Trophoblast cell (in vitro differentiated cells and primary cell): ENCODE data around the gene UGT1A8.
A peak's percentile ranks its signal among the peaks of the same experiment; 100 is the strongest.
"Not testable (repeated sequence)": the region's sequence is repeated elsewhere in the genome, so short reads cannot be mapped to it uniquely, and the experiment has no call there.

Source experiments
- DNase-seq, 2 donors: peaks; one replicate each; pipeline ENCODE4 v3.0.0-alpha.2; 2016
- H2AFZ ChIP-seq: 2 replicates; pipeline ENCODE4 v1.6.1; 2013; ENCODE audit warnings: low read length, moderate library complexity, mild to moderate bottlenecking; ENCODE audit not compliant: insufficient read depth, poor library complexity
- H2AK5ac ChIP-seq: 2 replicates; pipeline ENCODE4 v1.6.1; 2013; ENCODE audit warnings: mild to moderate bottlenecking, low read length
- H2BK120ac ChIP-seq: 2 replicates; pipeline ENCODE4 v1.6.1; 2013; ENCODE audit warnings: low read length, mild to moderate bottlenecking, moderate library complexity; ENCODE audit not compliant: insufficient read depth, poor library complexity
- H2BK12ac ChIP-seq: 2 replicates; pipeline ENCODE4 v1.6.1; 2013; ENCODE audit warnings: mild to moderate bottlenecking, low read length, moderate library complexity
- H2BK5ac ChIP-seq: 2 replicates; pipeline ENCODE4 v1.6.1; 2013; ENCODE audit warnings: low read length, low read depth, moderate library complexity, mild to moderate bottlenecking; ENCODE audit not compliant: poor library complexity
- H3K14ac ChIP-seq: 2 replicates; pipeline ENCODE4 v1.6.1; 2013; ENCODE audit warnings: mild to moderate bottlenecking, low read length
- H3K18ac ChIP-seq: 2 replicates; pipeline ENCODE4 v1.6.1; 2013; ENCODE audit warnings: mild to moderate bottlenecking, low read length
- H3K23ac ChIP-seq: 2 replicates; pipeline ENCODE4 v1.6.1; 2013; ENCODE audit warnings: low read length
- H3K27ac ChIP-seq: 2 replicates; pipeline ENCODE4 v1.5.1; 2013; ENCODE audit warnings: low read depth, mild to moderate bottlenecking, inconsistent platforms, low read length, moderate library complexity
- H3K27me3 ChIP-seq: 2 replicates; pipeline ENCODE4 v1.6.1; 2013; ENCODE audit warnings: inconsistent platforms, mild to moderate bottlenecking, low read length, moderate library complexity; ENCODE audit not compliant: insufficient read depth
- H3K36me3 ChIP-seq, 2 experiments: 1 replicate in 1 of 2; 2 replicates in 1 of 2; pipeline ENCODE4 v1.6.1; 2013; ENCODE audit warnings: low read length in 2 of 2, mild to moderate bottlenecking in 2 of 2, moderate library complexity in 1 of 2; ENCODE audit not compliant: insufficient read depth in 2 of 2, control insufficient read depth in 1 of 2
- H3K4ac ChIP-seq: 2 replicates; pipeline ENCODE4 v1.6.1; 2013; ENCODE audit warnings: low read depth, mild to moderate bottlenecking, low read length, moderate library complexity
- H3K4me1 ChIP-seq, 2 experiments: 1 replicate in 1 of 2; 2 replicates in 1 of 2; pipeline ENCODE4 v1.6.1; 2013; ENCODE audit warnings: low read length in 2 of 2, mild to moderate bottlenecking in 2 of 2, moderate library complexity in 1 of 2; ENCODE audit not compliant: insufficient read depth in 2 of 2, control insufficient read depth in 1 of 2
- H3K4me2 ChIP-seq: 2 replicates; pipeline ENCODE4 v1.6.1; 2013; ENCODE audit warnings: inconsistent platforms, mild to moderate bottlenecking, low read length, moderate library complexity
- H3K4me3 ChIP-seq: 2 replicates; pipeline ENCODE4 v1.5.1; 2013; ENCODE audit warnings: mild to moderate bottlenecking, low read depth, low read length, inconsistent platforms
- H3K79me1 ChIP-seq: one replicate; pipeline ENCODE4 v1.6.1; 2013; ENCODE audit warnings: low read length
- H3K79me2 ChIP-seq: 2 replicates; pipeline ENCODE4 v1.6.1; 2013; ENCODE audit warnings: low read length, mild to moderate bottlenecking; ENCODE audit not compliant: control insufficient read depth, insufficient read depth, poor library complexity
- H3K9ac ChIP-seq: 2 replicates; pipeline ENCODE4 v1.6.1; 2013; ENCODE audit warnings: mild to moderate bottlenecking, low read length
- H3K9me3 ChIP-seq: 2 replicates; pipeline ENCODE4 v1.6.1; 2013; ENCODE audit warnings: low read depth, mild to moderate bottlenecking, control low read depth, inconsistent platforms, low read length; ENCODE audit not compliant: insufficient read depth
- H4K12ac ChIP-seq: 2 replicates; pipeline ENCODE4 v1.6.1; 2013; ENCODE audit warnings: low read depth, mild to moderate bottlenecking, low read length, moderate library complexity
- H4K8ac ChIP-seq: 2 replicates; pipeline ENCODE4 v1.6.1; 2013; ENCODE audit warnings: low read depth, mild to moderate bottlenecking, low read length, moderate library complexity
- H4K91ac ChIP-seq: one replicate; pipeline ENCODE4 v1.6.1; 2013; ENCODE audit warnings: low read depth, mild to moderate bottlenecking, low read length, moderate library complexity
- WGBS: extraction: QIAGEN DNeasy Blood & Tissue Kit; methylation state at CpG from one replicate; pipeline ENCODE4 v1.1.7; 2013; ENCODE audit warnings: missing lambda C conversion rate; ENCODE audit not compliant: insufficient read length, insufficient coverage; ENCODE audit errors: extremely low coverage; 5-methylcytosine and 5-hydroxymethylcytosine counted together

Gene UGT1A8

DNA sequence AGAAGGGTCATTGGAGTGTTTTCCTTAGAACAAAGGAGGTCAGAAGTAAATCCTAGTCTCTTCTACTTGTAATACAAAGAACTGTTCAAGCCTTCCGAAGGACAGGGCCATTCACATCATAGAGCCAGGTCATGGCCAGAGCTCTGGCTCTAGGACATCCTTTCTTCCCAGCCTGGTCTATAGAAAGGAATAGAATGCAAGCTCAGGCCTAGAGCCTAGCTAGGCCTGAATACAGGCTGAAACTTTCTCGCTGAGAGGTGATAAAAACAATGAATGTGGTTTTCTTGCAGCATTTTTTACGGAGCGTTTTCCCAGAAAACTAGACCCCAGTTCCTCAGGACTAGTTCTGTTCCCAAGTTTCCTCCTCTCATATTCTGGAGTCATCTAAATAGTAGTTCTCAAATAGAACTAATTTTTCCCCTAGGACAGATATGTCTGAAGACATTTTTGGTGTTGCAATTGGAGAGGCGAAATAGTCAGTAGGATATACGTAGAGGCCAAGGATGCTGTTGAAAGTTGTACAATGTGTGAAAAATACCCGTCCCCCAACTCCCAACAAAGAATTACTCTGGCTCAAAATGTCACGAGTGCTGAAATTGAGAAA is 82.1 kb downstream of the UGT1A8 start:
- H3K4ac ChIP-seq: no peak overlapping the region
- peak overlapping the region; percentile 59 for H3K27ac ChIP-seq
- H3K9ac ChIP-seq: no peak overlapping the region
- peak overlapping the region; percentile 48 for H3K14ac ChIP-seq
- no peak overlapping the region for H3K4me2 ChIP-seq
- H2AFZ ChIP-seq: no peak overlapping the region
- peak overlapping the region; percentile 66 for H2BK12ac ChIP-seq
- H3K36me3 ChIP-seq: no peaks in the 10 kb centered on the region
- peak in 1 of 2 donors; percentile 27 for DNase-seq
- no peak overlapping the region for H2AK5ac ChIP-seq
- peaks cover 4% of the 10 kb centered on the region for H3K79me1 ChIP-seq
- H3K4me1 ChIP-seq: peaks cover 0 to 2% of the 10 kb centered on the region in 2 experiments
- H3K79me2 ChIP-seq: peaks cover 1% of the 10 kb centered on the region
- no peak overlapping the region for H3K23ac ChIP-seq
- H2BK5ac ChIP-seq: peak overlapping the region; percentile 98
- no peaks in the 10 kb centered on the region for H3K9me3 ChIP-seq
- H4K12ac ChIP-seq: no peak overlapping the region
- H3K4me3 ChIP-seq: no peak overlapping the region
- no peak overlapping the region for H3K18ac ChIP-seq
- H4K8ac ChIP-seq: peak overlapping the region; percentile 56
- H4K91ac ChIP-seq: peak overlapping the region; percentile 68
- WGBS: no CpG with 5 or more reads among the region's 8 CpGs
- peak overlapping the region; percentile 94 for H2BK120ac ChIP-seq
- no peaks in the 10 kb centered on the region for H3K27me3 ChIP-seq

DNA sequence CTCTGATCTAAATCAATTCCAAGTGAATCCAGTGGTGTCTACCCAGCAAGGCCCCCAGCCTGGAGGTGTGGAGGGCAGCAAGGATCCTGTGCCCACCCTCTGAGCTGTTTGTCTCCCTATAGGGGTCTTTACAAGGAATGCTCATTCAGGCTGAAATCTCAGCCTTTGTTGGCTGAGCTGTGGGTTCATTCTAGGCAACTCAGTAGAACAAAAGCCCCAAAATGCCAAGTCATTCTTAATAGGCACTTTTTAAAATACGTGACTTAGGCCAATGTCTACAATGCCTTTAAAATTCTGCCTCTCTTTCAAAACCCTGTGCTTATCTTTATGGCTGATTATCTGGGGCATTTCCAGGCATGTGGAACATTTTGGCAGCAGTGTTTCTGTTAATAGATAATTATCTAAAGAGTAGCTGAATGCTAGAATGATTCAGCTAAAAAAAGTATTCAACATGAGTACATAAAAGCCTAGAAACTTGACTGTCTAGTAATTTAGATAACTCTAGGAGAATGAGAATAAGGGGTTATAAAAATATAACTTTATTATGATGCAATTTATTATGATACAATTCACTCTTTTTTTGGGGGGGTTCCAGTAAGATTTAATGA is 82.7 kb downstream of the UGT1A8 start:
- peaks cover 0 to 2% of the 10 kb centered on the region in 2 experiments for H3K4me1 ChIP-seq
- H4K8ac ChIP-seq: no peak overlapping the region
- H3K4me3 ChIP-seq: no peak overlapping the region
- peak overlapping the region; percentile 98 for H2BK5ac ChIP-seq
- no peak overlapping the region for H3K9ac ChIP-seq
- no peak overlapping the region for H3K18ac ChIP-seq
- H3K9me3 ChIP-seq: no peaks in the 10 kb centered on the region
- H3K79me2 ChIP-seq: peaks cover 1% of the 10 kb centered on the region
- no peak overlapping the region for H4K12ac ChIP-seq
- H3K36me3 ChIP-seq: no peaks in the 10 kb centered on the region
- H3K4ac ChIP-seq: no peak overlapping the region
- H3K27ac ChIP-seq: peak overlapping the region; percentile 59
- no peak overlapping the region for H3K4me2 ChIP-seq
- peak overlapping the region; percentile 68 for H4K91ac ChIP-seq
- H3K14ac ChIP-seq: peak overlapping the region; percentile 48
- peaks cover 4% of the 10 kb centered on the region for H3K79me1 ChIP-seq
- DNase-seq: peak; percentile 46 to 88
- no peak overlapping the region for H2AFZ ChIP-seq
- H3K23ac ChIP-seq: no peak overlapping the region
- H2AK5ac ChIP-seq: no peak overlapping the region
- peak overlapping the region; percentile 88 for H2BK120ac ChIP-seq
- no peak overlapping the region for H2BK12ac ChIP-seq
- no CpG with 5 or more reads among the region's 1 CpG for WGBS
- no peaks in the 10 kb centered on the region for H3K27me3 ChIP-seq

DNA sequence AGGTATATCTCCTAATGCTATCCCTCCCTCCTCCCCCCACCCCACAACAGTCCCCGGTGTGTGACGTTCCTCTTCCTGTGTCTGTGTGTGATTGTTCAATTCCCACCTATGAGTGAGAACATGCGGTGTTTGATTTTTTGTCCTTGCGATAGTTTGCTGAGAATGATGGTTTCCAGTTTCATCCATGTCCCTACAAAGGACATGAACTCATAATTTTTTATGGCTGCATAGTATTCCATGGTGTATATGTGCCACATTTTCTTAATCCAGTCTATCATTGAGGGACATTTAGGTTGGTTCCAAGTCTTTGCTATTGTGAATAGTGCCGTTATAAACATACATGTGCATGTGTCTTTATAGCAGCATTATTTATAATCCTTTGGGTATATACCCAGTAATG is 83.4 kb downstream of the UGT1A8 start:
- H4K8ac ChIP-seq: not testable (repeated sequence)

DNA sequence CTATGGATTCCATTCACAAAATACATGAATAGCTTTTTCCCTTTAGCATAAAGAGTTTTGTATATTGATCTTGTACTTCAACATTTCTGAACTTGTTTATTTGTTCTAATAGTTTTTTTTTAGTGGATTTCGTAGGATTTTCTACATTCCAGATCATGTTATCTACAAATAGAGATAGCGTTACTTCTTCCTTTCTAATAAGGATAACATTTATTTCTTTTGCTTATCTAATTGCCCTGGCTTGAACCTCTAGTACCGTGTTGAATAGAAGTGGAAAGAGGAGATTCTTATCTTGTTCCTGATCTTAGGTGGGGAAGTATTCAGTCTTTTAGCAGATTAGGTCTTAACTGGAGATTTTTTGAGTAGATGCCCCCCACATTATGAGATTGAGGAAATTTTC is 84.8 kb downstream of the UGT1A8 start:
- H3K4me3 ChIP-seq: no peak overlapping the region
- H3K4me2 ChIP-seq: no peak overlapping the region
- H2BK5ac ChIP-seq: no peak overlapping the region
- no peak overlapping the region for H3K4ac ChIP-seq
- no peak overlapping the region for H2AFZ ChIP-seq
- H2BK12ac ChIP-seq: no peak overlapping the region
- no CpG with 5 or more reads among the region's 3 CpGs for WGBS
- H4K12ac ChIP-seq: no peak overlapping the region
- H3K9me3 ChIP-seq: no peaks in the 10 kb centered on the region
- no peak overlapping the region for H2BK120ac ChIP-seq
- H3K27ac ChIP-seq: no peak overlapping the region
- no peak overlapping the region for H3K9ac ChIP-seq
- peaks cover 4% of the 10 kb centered on the region for H3K79me1 ChIP-seq
- no peak overlapping the region for H3K14ac ChIP-seq
- no peak overlapping the region for H4K91ac ChIP-seq
- no peak overlapping the region for H4K8ac ChIP-seq
- no peak for DNase-seq
- no peaks in the 10 kb centered on the region for H3K27me3 ChIP-seq
- no peak overlapping the region for H2AK5ac ChIP-seq
- H3K23ac ChIP-seq: no peak overlapping the region
- no peaks in the 10 kb centered on the region for H3K36me3 ChIP-seq
- no peak overlapping the region for H3K18ac ChIP-seq
- H3K79me2 ChIP-seq: peaks cover 1% of the 10 kb centered on the region
- H3K4me1 ChIP-seq: peaks cover 2% of the 10 kb centered on the region in 2 experiments

More for the DNA sequence above, 83.4 kb downstream of the UGT1A8 start:
- not testable (repeated sequence) for H3K18ac ChIP-seq, H2BK12ac ChIP-seq, H2BK5ac ChIP-seq, H3K36me3 ChIP-seq, H3K4me2 ChIP-seq, H3K9ac ChIP-seq, DNase-seq, H3K79me1 ChIP-seq, H4K91ac ChIP-seq, H2AFZ ChIP-seq, H3K23ac ChIP-seq, H2BK120ac ChIP-seq, H3K4me3 ChIP-seq, H3K79me2 ChIP-seq, H3K27ac ChIP-seq, H2AK5ac ChIP-seq, H3K4me1 ChIP-seq, H3K27me3 ChIP-seq, H3K4ac ChIP-seq, H3K14ac ChIP-seq, H3K9me3 ChIP-seq, H4K12ac ChIP-seq
- no CpG with 5 or more reads among the region's 5 CpGs for WGBS
